Hematopoietic multipotent progenitor cell (in vitro differentiated cells): Measurements from ENCODE around the gene SSR4. TPM values are rescaled to one million over a fixed set of nuclear protein-coding genes. Genes with fewer than 3 reads are reported as not detected.
A peak's percentile ranks its signal among the peaks of the same experiment; 100 is the strongest.
"Not testable (repeated sequence)": the region's sequence is repeated elsewhere in the genome, so short reads cannot be mapped to it uniquely, and the experiment has no call there.

ENCODE experiments used
- DNase-seq, 3 donors: peaks; one replicate each; pipeline ENCODE4 v3.0.0-alpha.2; 2011 to 2015; ENCODE audit warnings: low read depth in 2 of 3, low spot score in 2 of 3
- total RNA-seq: library from RNA; depleted of rRNA; stranded (reverse); fragments of >200 nt; gene quantifications from one replicate; pipeline ENCODE4 v1.2.3, GENCODE V29; 2012

SSR4 gene
- total RNA-seq, 1 donor = 268 TPM

GRCh38 chrX:153803211-153804099, 9.0 kb downstream of the SSR4 start:
- DNase-seq = no peak

GRCh38 chrX:153804100-153804595, 9.7 kb downstream of the SSR4 start:
- DNase-seq = no peak

- no peak for DNase-seq
Observed at GRCh38 chrX:153804621-153805020, 10.2 kb downstream of the SSR4 start.

GRCh38 chrX:153805436-153805835, 11.0 kb downstream of the SSR4 start:
- no peak for DNase-seq

- DNase-seq = no peak
Observed at GRCh38 chrX:153806999-153807575, 12.6 kb downstream of the SSR4 start.

GRCh38 chrX:153807976-153808375, 13.5 kb downstream of the SSR4 start:
- DNase-seq = no peak

GRCh38 chrX:153812220-153812619, 17.8 kb downstream of the SSR4 start:
- DNase-seq = no peak

GRCh38 chrX:153813161-153813560, 18.7 kb downstream of the SSR4 start:
- DNase-seq = no peak

GRCh38 chrX:153814591-153815315, 20.3 kb downstream of the SSR4 start:
- DNase-seq = peak in 2 of 3 donors; percentile 30 to 67

- DNase-seq = peak in 2 of 3 donors; percentile 42 to 63
Observed at GRCh38 chrX:153816831-153817690, 22.6 kb downstream of the SSR4 start.

GRCh38 chrX:153818064-153818463, 23.6 kb downstream of the SSR4 start:
- not testable (repeated sequence) for DNase-seq

- DNase-seq = peak in 2 of 3 donors; percentile 38
Observed at GRCh38 chrX:153818571-153819383, 24.3 kb downstream of the SSR4 start.

GRCh38 chrX:153819384-153820040, 25.0 kb downstream of the SSR4 start:
- DNase-seq = no peak

GRCh38 chrX:153820601-153821000, 26.1 kb downstream of the SSR4 start:
- no peak for DNase-seq

GRCh38 chrX:153821066-153821465, 26.6 kb downstream of the SSR4 start:
- no peak for DNase-seq

GRCh38 chrX:153824348-153824747, 29.9 kb downstream of the SSR4 start:
- no peak for DNase-seq

- no peak for DNase-seq
Observed at GRCh38 chrX:153825042-153825441, 30.6 kb downstream of the SSR4 start.

GRCh38 chrX:153827016-153827415, 32.5 kb downstream of the SSR4 start:
- DNase-seq = no peak

GRCh38 chrX:153827903-153828302, 33.4 kb downstream of the SSR4 start:
- DNase-seq = no peak
